HepG2 (cell line): Measurements from ENCODE around the gene SUCLG1. TPM values are rescaled to one million over a fixed set of nuclear protein-coding genes. Genes with fewer than 3 reads are reported as not detected.

Experiments used
- CBX2 ChIP-seq, 2 experiments: fragments of 200-600 bp in 1 of 2; sonication (generic); formaldehyde crosslinking in 1 of 2; IDR thresholded peaks; 2 replicates each; pipeline versions ENCODE4 v1.7.0 to v1.8.1; 2018 to 2022; ENCODE audit warnings: low read depth in 2 of 2, low read length in 1 of 2, mild to moderate bottlenecking in 1 of 2, missing genetic modification reagents in 1 of 2
- KDM1A ChIP-seq: IDR thresholded peaks from 2 replicates; pipeline ENCODE4 v1.6.1; 2016; ENCODE audit warnings: missing compliant biosample characterization
- LCORL ChIP-seq, 2 experiments: fragments of 450-650 bp in 1 of 2; sonication (generic) in 1 of 2; formaldehyde crosslinking in 1 of 2; IDR thresholded peaks; 2 replicates each; pipeline versions ENCODE4 v1.5.0 to v1.6.1; 2017 to 2020; ENCODE audit warnings: antibody characterized with exemption in 1 of 2, missing genetic modification reagents in 1 of 2
- NFYC ChIP-seq: IDR thresholded peaks from 2 replicates; pipeline ENCODE4 v1.6.1; 2016; ENCODE audit warnings: missing genetic modification reagents, missing compliant biosample characterization
- NRL ChIP-seq: sonication (generic); formaldehyde crosslinking; IDR thresholded peaks from 2 replicates; pipeline ENCODE4 v1.5.0; 2020; ENCODE audit warnings: missing genetic modification reagents, mild to moderate bottlenecking, moderate library complexity, borderline replicate concordance
- SOX6 ChIP-seq, 2 experiments: fragments of 450-650 bp in 1 of 2; sonication (generic) in 1 of 2; formaldehyde crosslinking in 1 of 2; IDR thresholded peaks; 2 replicates each; pipeline versions ENCODE4 v1.4.0 to v1.6.1; 2017 to 2020; ENCODE audit warnings: antibody characterized with exemption in 1 of 2, mild to moderate bottlenecking in 1 of 2, missing genetic modification reagents in 1 of 2
- THAP11 ChIP-seq: IDR thresholded peaks from 2 replicates; pipeline ENCODE4 v1.6.1; 2016; ENCODE audit warnings: missing biosample characterization, missing genetic modification reagents
- ZFP91 ChIP-seq: sonication (generic); formaldehyde crosslinking; IDR thresholded peaks from 2 replicates; pipeline ENCODE4 v1.9.0; 2022; ENCODE audit warnings: missing genetic modification reagents, mild to moderate bottlenecking, borderline replicate concordance
- ZNF264 ChIP-seq: sonication (generic); formaldehyde crosslinking; IDR thresholded peaks from 2 replicates; pipeline ENCODE4 v1.4.0; 2020; ENCODE audit warnings: missing genetic modification reagents
- ZNF292 ChIP-seq: sonication (generic); formaldehyde crosslinking; IDR thresholded peaks from 2 replicates; pipeline ENCODE4 v1.8.1; 2022; ENCODE audit warnings: mild to moderate bottlenecking, low read depth, missing genetic modification reagents, borderline replicate concordance
- ZNF574 ChIP-seq: sonication (generic); formaldehyde crosslinking; IDR thresholded peaks from 2 replicates; pipeline ENCODE4 v1.4.0; 2020; ENCODE audit warnings: missing genetic modification reagents
- ZNF652 ChIP-seq: IDR thresholded peaks from 2 replicates; pipeline ENCODE4 v1.6.1; 2016; ENCODE audit warnings: low read depth, borderline replicate concordance
- ZNF816 ChIP-seq: sonication (generic); formaldehyde crosslinking; IDR thresholded peaks from 2 replicates; pipeline ENCODE4 v1.8.0; 2022; ENCODE audit warnings: missing genetic modification reagents, mild to moderate bottlenecking, borderline replicate concordance
- polyA plus RNA-seq, 8 experiments: library from polyadenylated mRNA; depleted of rRNA in 3 of 8; stranded (reverse) in 7 of 8; unstranded in 1 of 8; fragments of >200 nt; fragmentation: Illumina TruSeq in 4 of 8; extraction: Trizol in 4 of 8; gene quantifications; 2 replicates each; pipeline versions ENCODE4 v1.2.1 to v1.2.3, GENCODE V29; 2011 to 2016; ENCODE audit warnings: low read depth in 4 of 8, missing spikeins in 1 of 8, mixed read lengths in 1 of 8; ENCODE audit not compliant: insufficient read depth in 1 of 8
- total RNA-seq, 5 experiments: library from RNA; depleted of rRNA; stranded (reverse); fragments of >200 nt; fragmentation: Illumina TruSeq; extraction: Trizol; gene quantifications; 2 replicates each; pipeline ENCODE4 v1.2.3, GENCODE V29; 2016; ENCODE audit warnings: low read depth in 1 of 5
- TF ChIP-seq, protein P1 (sequence below): IDR thresholded peaks from 2 replicates; pipeline ENCODE4 v1.6.1; 2016
- TF ChIP-seq, protein P2 (sequence below): sonication (generic); formaldehyde crosslinking; IDR thresholded peaks from 2 replicates; pipeline ENCODE4 v1.5.0; 2020; ENCODE audit warnings: missing genetic modification reagents
- TF ChIP-seq, protein P3 (sequence below): sonication (generic); formaldehyde crosslinking; IDR thresholded peaks from 2 replicates; pipeline ENCODE4 v1.5.0; 2020; ENCODE audit warnings: mild to moderate bottlenecking, missing genetic modification reagents
- TF ChIP-seq, protein P4 (sequence below): sonication (generic); formaldehyde crosslinking; IDR thresholded peaks from 2 replicates; pipeline ENCODE4 v1.5.0; 2020; ENCODE audit warnings: mild to moderate bottlenecking, missing genetic modification reagents

Gene SUCLG1
- total and polyA plus RNA-seq, 2 of the 13 experiments (the other 11 are each of a cell fraction or from before 2014, with no cell fraction given), result 58.7 to 121 TPM

DNA sequence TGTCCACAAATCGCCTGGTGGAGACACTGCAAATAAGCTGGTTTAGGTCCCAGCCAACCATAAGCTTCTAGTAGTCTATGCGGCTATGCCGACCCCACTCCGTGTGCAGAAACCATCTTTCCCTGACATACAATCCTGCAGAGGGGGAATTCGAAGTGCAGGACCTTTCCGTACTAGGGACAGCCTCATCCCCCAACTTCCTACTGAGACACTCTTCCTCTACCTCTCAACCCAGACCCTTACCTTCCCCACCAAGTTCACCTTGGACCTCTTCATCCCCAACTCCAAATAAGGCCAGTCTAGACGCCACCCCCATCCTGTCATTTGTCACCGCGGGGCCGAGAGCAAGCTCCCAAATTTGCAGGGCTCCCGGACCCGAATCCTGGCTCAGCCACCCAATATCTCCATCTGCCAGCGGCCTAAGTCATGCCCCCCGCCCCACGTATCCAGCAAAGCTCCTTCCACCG lies 496 bp downstream of the SUCLG1 start (continued):
- TF ChIP-seq ZFP91 (CRISPR knock-in tag) (no peak), ZNF652 (CRISPR knock-in tag) (no peak), SOX6 (IDR thresholded peaks at IDR 0.05) (no peak), SOX6 (CRISPR knock-in tag; IDR thresholded peaks at IDR 0.05) (no peak), LCORL (IDR thresholded peaks at IDR 0.05) (no peak), LCORL (CRISPR knock-in tag; IDR thresholded peaks at IDR 0.05) (no peak), THAP11 (no peak), ZNF574 (CRISPR knock-in tag) (no peak), ZNF816 (no peak), KDM1A (no peak), CBX2 (IDR thresholded peaks at IDR 0.05; ENCODE audit: low read depth, low read length) (no peak), CBX2 (CRISPR knock-in tag; IDR thresholded peaks at IDR 0.05; ENCODE audit: low read depth) (no peak), ZNF292 (no peak), ZNF264 (peak; percentile 49; the same call in 1 of the 2 replicates), NFYC (no peak), NRL (no peak)
- TF ChIP-seq, protein P1, sequence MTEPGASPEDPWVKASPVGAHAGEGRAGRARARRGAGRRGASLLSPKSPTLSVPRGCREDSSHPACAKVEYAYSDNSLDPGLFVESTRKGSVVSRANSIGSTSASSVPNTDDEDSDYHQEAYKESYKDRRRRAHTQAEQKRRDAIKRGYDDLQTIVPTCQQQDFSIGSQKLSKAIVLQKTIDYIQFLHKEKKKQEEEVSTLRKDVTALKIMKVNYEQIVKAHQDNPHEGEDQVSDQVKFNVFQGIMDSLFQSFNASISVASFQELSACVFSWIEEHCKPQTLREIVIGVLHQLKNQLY (CRISPR knock-in tag), result no peak
- TF ChIP-seq, protein P2, sequence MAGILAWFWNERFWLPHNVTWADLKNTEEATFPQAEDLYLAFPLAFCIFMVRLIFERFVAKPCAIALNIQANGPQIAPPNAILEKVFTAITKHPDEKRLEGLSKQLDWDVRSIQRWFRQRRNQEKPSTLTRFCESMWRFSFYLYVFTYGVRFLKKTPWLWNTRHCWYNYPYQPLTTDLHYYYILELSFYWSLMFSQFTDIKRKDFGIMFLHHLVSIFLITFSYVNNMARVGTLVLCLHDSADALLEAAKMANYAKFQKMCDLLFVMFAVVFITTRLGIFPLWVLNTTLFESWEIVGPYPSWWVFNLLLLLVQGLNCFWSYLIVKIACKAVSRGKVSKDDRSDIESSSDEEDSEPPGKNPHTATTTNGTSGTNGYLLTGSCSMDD (CRISPR knock-in tag), result no peak
- TF ChIP-seq, protein P3, sequence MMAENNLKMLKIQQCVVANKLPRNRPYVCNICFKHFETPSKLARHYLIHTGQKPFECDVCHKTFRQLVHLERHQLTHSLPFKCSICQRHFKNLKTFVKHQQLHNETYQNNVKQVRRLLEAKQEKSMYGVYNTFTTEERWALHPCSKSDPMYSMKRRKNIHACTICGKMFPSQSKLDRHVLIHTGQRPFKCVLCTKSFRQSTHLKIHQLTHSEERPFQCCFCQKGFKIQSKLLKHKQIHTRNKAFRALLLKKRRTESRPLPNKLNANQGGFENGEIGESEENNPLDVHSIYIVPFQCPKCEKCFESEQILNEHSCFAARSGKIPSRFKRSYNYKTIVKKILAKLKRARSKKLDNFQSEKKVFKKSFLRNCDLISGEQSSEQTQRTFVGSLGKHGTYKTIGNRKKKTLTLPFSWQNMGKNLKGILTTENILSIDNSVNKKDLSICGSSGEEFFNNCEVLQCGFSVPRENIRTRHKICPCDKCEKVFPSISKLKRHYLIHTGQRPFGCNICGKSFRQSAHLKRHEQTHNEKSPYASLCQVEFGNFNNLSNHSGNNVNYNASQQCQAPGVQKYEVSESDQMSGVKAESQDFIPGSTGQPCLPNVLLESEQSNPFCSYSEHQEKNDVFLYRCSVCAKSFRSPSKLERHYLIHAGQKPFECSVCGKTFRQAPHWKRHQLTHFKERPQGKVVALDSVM (CRISPR knock-in tag), result no peak
- TF ChIP-seq, protein P4, sequence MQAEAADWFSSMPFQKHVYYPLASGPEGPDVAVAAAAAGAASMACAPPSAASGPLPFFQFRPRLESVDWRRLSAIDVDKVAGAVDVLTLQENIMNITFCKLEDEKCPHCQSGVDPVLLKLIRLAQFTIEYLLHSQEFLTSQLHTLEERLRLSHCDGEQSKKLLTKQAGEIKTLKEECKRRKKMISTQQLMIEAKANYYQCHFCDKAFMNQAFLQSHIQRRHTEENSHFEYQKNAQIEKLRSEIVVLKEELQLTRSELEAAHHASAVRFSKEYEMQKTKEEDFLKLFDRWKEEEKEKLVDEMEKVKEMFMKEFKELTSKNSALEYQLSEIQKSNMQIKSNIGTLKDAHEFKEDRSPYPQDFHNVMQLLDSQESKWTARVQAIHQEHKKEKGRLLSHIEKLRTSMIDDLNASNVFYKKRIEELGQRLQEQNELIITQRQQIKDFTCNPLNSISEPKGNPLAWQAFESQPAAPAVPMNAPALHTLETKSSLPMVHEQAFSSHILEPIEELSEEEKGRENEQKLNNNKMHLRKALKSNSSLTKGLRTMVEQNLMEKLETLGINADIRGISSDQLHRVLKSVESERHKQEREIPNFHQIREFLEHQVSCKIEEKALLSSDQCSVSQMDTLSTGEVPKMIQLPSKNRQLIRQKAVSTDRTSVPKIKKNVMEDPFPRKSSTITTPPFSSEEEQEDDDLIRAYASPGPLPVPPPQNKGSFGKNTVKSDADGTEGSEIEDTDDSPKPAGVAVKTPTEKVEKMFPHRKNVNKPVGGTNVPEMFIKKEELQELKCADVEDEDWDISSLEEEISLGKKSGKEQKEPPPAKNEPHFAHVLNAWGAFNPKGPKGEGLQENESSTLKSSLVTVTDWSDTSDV (CRISPR knock-in tag), result no peak
